22Rv1 (cell line): ENCODE data around the gene DGKI.

Source experiments
- H3K27ac ChIP-seq: fragments of 450-650 bp; 2 replicates; pipeline ENCODE4 v1.5.1; 2017
- CTCF ChIP-seq: fragments of 450-650 bp; IDR thresholded peaks from 2 replicates; pipeline ENCODE4 v1.5.1; 2017; ENCODE audit warnings: mild to moderate bottlenecking
- ZFX ChIP-seq: fragments of 450-650 bp; IDR thresholded peaks from 2 replicates; pipeline ENCODE4 v1.6.1; 2017; ENCODE audit warnings: antibody characterized with exemption, borderline replicate concordance

The DGKI gene

GRCh38 chr7:137879357-137880158, 32.8 kb upstream of the DGKI start:
- TF ChIP-seq CTCF (no peak), ZFX (no peak)
- H3K27ac ChIP-seq: no peak overlapping the region

- no peak overlapping the region for H3K27ac ChIP-seq
- TF ChIP-seq ZFX (no peak), CTCF (no peak)
Measured at GRCh38 chr7:137878333-137878961, 31.7 kb upstream of the DGKI start.

- no peak overlapping the region for H3K27ac ChIP-seq
- no peak for TF ChIP-seq CTCF
- no peak for TF ChIP-seq ZFX
Measured at GRCh38 chr7:137877027-137877675, 30.4 kb upstream of the DGKI start.

- TF ChIP-seq CTCF (no peak), ZFX (no peak)
- H3K27ac ChIP-seq: no peak overlapping the region
Measured at GRCh38 chr7:137875746-137876145, 29.0 kb upstream of the DGKI start.

- no peak overlapping the region for H3K27ac ChIP-seq
- TF ChIP-seq CTCF (no peak), ZFX (no peak)
Measured at GRCh38 chr7:137873979-137874777, 27.4 kb upstream of the DGKI start.

- no peak overlapping the region for H3K27ac ChIP-seq
- TF ChIP-seq ZFX (no peak), CTCF (no peak)
Measured at GRCh38 chr7:137873524-137873923, 26.8 kb upstream of the DGKI start.
